Measurements from ENCODE around the gene ZNF277. TPM values are rescaled to one million over a fixed set of nuclear protein-coding genes. Genes with fewer than 3 reads are reported as not detected.

Gene ZNF277
- total and polyA plus RNA-seq, 10 of the 15 experiments (the other 5 are each of a cell fraction or from before 2014, with no cell fraction given), result 10.6 to 33.9 (median 22.0) TPM

- ChIA-PET RAD21 (ENCODE audit: unreplicated experiment) (interaction anchor here (0.6 to 0.9 kb wide), 2 partner anchors 248 to 366 kb away, joined by 3 read pairs; no protein-coding TSS in a partner anchor), POLR2A (no interaction called here), SMC1A (ENCODE audit: uncharacterized antibody, unreplicated experiment) (interaction anchor here (0.6 to 1.1 kb wide), 4 partner anchors 17 to 254 kb away, joined by 3 read pairs; no protein-coding TSS in a partner anchor), CTCF (no interaction called here)
- WGBS (ENCODE audit: insufficient coverage, insufficient replicate concordance, low lambda C conversion rate, missing lambda C conversion rate), result under 1% methylated on average over 14 of the region's 14 CpGs
- peak overlapping the region; percentile 67 for H2AFZ ChIP-seq (ENCODE audit: control insufficient read depth, low read depth, low read length)
- peaks cover 14% of the 10 kb centered on the region for H3K79me2 ChIP-seq (ENCODE audit: control insufficient read depth, insufficient read depth, low read length)
- no peaks in the 10 kb centered on the region for H3K36me3 ChIP-seq (ENCODE audit: control insufficient read depth in 2 of 2, insufficient read depth in 2 of 2, low read length in 1 of 2)
- no peak overlapping the region; the same call in 1 of the 2 replicates for H3K9ac ChIP-seq (ENCODE audit: control insufficient read depth, insufficient read depth, low read length)
- 0 out of 2 replicates have a peak, but pooled peaks have one; percentile 16 for TF ChIP-seq BMI1 (IDR thresholded peaks at IDR 0.05; ENCODE audit: borderline replicate concordance)
- TF ChIP-seq STAT3 (IDR thresholded peaks at IDR 0.05; ENCODE audit: low read depth, low read length), result no peak
- TF ChIP-seq SPI1 (IDR thresholded peaks at IDR 0.05; ENCODE audit: borderline replicate concordance, insufficient read depth, low read depth, low read length), result peak; percentile 73; the same call in 1 of the 2 replicates
- H3K27me3 ChIP-seq (replicated peaks in 1 of 2; ENCODE audit: control insufficient read depth in 2 of 2, insufficient read depth in 2 of 2, low read length in 1 of 2), result no peaks in the 10 kb centered on the region
- H3K4me1 ChIP-seq (ENCODE audit: control insufficient read depth, insufficient read depth, low read length), result no peaks in the 10 kb centered on the region; the same call in 1 of the 2 replicates
- no peaks in the 10 kb centered on the region for H4K20me1 ChIP-seq (ENCODE audit: control insufficient read depth, insufficient read depth)
- BruUV-seq (replicated peaks), result no TSS peak
- ATAC-seq (no peak), DNase-seq (ENCODE audit: low read depth, low spot score) (no peak), FAIRE-seq (no peak)
- H3K9me3 ChIP-seq (replicated peaks; ENCODE audit: control insufficient read depth, insufficient read depth, low read length), result no peaks in the 10 kb centered on the region
- intact Hi-C loops (cut with micrococcal nuclease; ENCODE audit: unreplicated experiment) (loop anchor here (5.0 kb wide), 1 partner anchor 122 kb away; no protein-coding TSS in a partner anchor), in situ Hi-C loops (cut with MboI) (loop anchor here (5.0 kb wide), 1 partner anchor 248 kb away; the partner anchor contains the start of gene IFRD1)
- H3K4me2 ChIP-seq (ENCODE audit: control insufficient read depth, insufficient read depth), result peak overlapping the region; percentile 83
- H3K4me3 ChIP-seq, result peak overlapping the region; percentile 72
- H3K27ac ChIP-seq (ENCODE audit: control insufficient read depth, insufficient read depth), result no peak overlapping the region
These were observed 1.8 kb upstream of the ZNF277 start for GRCh38 chr7:112204499-112205342.
